Fibroblast of gingiva (primary cell): ENCODE data around the gene RDH5.
"Not testable (repeated sequence)": the region's sequence is repeated elsewhere in the genome, so short reads cannot be mapped to it uniquely, and the experiment has no call there.

Source experiments
- DNase-seq: peaks from one replicate; pipeline ENCODE4 v3.0.0-alpha.2; 2011; ENCODE audit warnings: low read depth

Gene RDH5

GRCh38 chr12:55745361-55746173 is 25.4 kb downstream of the RDH5 start:
- DNase-seq = peak; percentile 45

- DNase-seq = no peak
Observed at GRCh38 chr12:55746174-55746912, 26.1 kb downstream of the RDH5 start.

GRCh38 chr12:55746913-55747231 is 26.7 kb downstream of the RDH5 start:
- DNase-seq = no peak

- DNase-seq = no peak
Observed at GRCh38 chr12:55748230-55748993, 28.2 kb downstream of the RDH5 start.

- no peak for DNase-seq
Observed at GRCh38 chr12:55755246-55755645, 35.1 kb downstream of the RDH5 start.

- no peak for DNase-seq
Observed at GRCh38 chr12:55757701-55758100, 37.5 kb downstream of the RDH5 start.

- not testable (repeated sequence) for DNase-seq
Observed at GRCh38 chr12:55758575-55758974, 38.4 kb downstream of the RDH5 start.

- no peak for DNase-seq
Observed at GRCh38 chr12:55760663-55761062, 40.5 kb downstream of the RDH5 start.

- DNase-seq = no peak
Observed at GRCh38 chr12:55762646-55763045, 42.5 kb downstream of the RDH5 start.

- no peak for DNase-seq
Observed at GRCh38 chr12:55765736-55766290, 45.6 kb downstream of the RDH5 start.

GRCh38 chr12:55767156-55767555 is 47.0 kb downstream of the RDH5 start:
- no peak for DNase-seq

- DNase-seq = no peak
Observed at GRCh38 chr12:55771736-55772135, 51.5 kb downstream of the RDH5 start.
